T47D (cell line): ENCODE data around the gene FBH1.
"Not testable (repeated sequence)": the region's sequence is repeated elsewhere in the genome, so short reads cannot be mapped to it uniquely, and the experiment has no call there.

ENCODE experiments used
- DNase-seq, 2 experiments: peaks; one replicate each; pipeline versions ENCODE4 v3.0.0 to v3.0.0-alpha.2; 2011 to 2012; ENCODE audit warnings: low read depth in 1 of 2, low spot score in 1 of 2
- JUND ChIP-seq: IDR thresholded peaks from 2 replicates; pipeline ENCODE4 v1.6.1; 2012; ENCODE audit warnings: low read depth
- in situ Hi-C: cut with HindIII; loops from 2 replicates; pipeline ENCODE4 v1.10.0; 2016; ENCODE audit warnings: low sequenced_read_pairs, low pct_unique_long_range_greater_than_20kb

Gene FBH1

DNA sequence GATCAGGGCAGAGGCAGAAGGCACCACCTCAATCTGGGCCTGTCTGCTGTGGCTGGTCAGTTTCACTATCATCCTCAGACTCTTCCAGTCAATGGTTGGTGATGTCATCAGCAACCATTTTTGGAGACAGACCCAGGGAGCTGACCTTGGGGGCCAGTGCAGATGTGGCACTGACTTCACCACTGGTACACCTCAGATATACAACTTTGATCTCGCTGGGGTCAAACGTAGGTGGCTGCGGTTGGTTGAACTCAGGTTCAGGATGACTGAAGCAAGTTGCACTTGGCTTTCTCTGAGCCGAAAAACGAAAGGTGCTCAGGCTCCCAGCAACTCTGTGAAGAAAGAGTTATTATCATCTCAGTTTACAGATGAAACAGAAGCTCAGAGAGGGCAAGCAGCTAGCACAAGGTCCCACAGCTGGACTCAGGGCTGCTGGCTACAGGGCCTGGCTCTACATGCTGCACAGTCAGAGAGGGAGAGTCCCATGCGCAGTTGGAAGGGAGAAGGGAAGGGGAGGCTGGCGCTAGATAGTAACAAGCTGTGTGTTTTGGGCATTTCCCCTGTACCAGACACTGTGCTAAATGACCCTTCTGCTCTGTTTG lies 27.6 kb upstream of the FBH1 start:
- DNase-seq: no peak
- TF ChIP-seq JUND: no peak
- in situ Hi-C loops: no loop called here

DNA sequence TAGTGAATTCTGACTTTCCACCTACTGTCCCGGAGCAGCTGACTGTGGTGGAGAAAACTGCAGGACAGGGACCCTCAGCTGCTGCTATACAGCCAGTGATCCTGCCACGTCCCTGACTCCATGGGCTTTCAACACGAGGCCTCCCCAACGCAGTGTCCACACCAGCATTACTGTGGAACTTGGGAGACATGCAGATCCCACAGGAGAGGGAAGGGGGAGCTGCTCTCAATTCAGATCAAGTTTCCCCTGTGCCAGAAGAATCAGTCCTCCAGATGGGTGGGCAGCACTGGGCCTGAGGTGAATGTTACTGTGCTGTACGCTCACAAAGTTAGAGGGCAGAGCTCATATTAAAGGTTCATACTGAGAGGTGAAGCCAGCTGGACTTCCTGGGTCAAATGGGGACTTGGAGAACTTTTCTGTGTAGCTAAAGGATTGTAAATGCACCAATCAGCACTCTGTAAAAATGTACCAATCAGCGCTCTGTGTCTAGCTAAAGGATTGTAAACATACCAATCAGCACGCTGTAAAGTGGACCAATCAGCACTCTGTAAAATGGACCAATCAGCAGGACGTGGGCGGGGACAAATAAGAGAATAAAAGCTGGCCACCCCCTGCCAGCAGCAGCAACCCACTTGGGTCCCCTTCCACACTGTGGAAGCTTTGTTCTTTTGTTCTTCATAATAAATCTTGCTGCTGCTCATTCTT lies 26.9 kb upstream of the FBH1 start:
- DNase-seq, in situ Hi-C loops: not testable (repeated sequence)

DNA sequence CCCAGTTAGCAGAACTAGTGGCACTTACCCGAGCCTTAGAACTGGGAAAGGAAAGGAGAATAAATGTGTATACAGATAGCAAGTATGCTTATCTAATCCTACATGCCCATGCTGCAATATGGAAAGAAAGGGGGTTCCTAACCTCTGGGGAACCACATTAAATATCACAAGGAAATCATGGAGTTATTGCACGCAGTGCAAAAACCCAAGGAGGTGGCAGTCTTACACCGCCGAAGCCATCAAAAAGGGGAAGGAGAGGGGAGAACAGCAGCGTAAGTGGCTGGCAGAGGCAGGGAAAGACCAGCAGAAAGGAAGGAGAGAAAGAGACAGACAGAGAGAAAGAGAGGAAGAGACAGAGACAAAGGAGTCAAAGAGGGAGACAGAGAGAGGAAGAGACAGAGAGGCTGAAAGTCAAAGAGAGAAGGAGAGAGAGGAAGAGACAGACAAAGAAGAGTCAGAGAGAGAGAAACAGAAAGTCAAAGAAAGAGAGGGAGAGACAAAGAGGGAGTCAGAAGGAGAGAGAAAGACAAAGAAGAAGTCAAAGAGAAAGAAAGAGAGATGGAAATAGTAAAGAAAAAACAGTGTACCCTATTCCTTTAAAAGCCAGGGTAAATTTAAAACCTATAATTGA lies 23.5 kb upstream of the FBH1 start:
- DNase-seq, in situ Hi-C loops: not testable (repeated sequence)

DNA sequence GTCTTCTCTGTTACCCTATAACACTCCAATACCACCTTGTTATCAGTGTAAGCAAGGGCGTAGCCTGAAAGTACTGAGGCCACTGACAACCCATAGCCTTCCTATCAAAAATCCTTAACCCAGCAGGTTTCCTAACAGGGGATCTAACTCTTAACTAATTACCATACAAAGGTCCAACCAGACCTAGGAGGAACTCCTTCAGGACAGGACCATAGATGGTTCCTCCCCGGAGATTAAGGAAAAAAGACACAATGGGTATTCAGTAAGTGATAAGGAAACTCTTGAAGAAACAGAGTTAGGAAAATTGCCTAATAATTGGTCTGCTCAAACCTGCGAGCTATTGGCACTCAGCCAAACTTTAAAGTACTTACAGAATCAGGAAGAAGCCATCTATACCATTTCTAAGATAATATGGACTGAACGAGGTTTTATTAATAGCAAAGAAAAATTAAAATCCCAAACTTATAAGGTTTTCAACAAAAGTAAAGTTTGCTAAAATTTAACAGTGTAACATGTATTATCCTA lies 22.9 kb upstream of the FBH1 start:
- in situ Hi-C loops, DNase-seq: not testable (repeated sequence)

DNA sequence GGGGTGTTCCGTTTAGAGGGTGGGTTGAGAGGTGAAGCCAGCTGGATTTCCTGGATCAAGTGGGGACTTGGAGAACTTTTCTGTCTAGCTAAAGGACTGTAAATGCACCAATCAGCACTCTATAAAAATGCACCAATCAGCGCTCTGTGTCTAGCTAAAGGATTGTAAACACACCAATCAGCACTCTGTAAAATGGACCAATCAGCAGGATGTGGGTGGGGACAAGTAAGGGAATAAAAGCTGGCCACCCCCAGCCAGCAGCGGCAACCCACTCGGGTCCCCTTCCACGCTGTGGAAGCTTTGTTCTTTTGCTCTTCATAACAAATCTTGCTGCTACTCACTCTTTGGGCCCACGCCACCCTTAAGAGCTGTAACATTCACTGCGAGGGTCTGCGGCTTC lies 21.7 kb upstream of the FBH1 start:
- in situ Hi-C loops, DNase-seq: not testable (repeated sequence)

DNA sequence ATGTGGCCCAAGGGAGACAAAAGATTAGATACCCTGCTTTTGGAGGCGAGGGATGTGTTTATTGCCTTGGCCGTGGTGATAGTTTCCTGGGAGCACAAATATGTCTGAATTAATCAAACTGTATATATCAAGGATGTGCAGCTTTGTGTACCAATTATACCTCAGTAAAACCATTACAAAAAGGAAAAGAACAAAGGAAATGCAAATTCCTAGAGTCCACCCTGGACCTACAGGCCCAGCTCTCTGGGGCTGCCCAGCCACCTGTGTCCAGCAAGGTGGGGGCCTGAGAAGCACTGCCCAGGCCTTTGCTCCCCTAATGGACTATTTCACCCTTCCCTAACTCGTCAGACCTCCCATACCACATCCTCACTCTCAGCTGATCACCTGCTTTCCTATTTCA lies 20.9 kb upstream of the FBH1 start:
- in situ Hi-C loops: no loop called here
- no peak for DNase-seq
- TF ChIP-seq JUND: no peak

DNA sequence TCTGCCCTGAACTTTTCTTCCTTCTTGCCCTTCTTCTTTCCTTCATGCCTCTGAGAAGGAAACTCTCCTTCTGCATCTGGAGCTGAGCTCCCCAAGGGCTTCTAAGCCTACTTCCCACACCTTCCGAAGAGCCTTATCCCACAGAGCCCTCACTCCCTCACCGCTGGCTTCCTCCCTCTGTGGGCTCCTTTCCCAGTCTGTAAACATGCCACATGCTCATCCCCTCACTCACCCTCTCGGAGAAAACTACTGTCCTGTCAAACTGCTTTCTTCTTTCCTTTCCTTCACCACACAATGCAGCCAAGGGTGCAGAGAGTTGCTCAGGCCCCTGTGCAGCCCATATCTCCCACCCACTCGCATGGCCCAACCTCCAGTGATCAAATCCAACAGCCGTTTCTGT lies 18.4 kb upstream of the FBH1 start:
- DNase-seq: no peak
- TF ChIP-seq JUND: no peak
- in situ Hi-C loops: no loop called here

DNA sequence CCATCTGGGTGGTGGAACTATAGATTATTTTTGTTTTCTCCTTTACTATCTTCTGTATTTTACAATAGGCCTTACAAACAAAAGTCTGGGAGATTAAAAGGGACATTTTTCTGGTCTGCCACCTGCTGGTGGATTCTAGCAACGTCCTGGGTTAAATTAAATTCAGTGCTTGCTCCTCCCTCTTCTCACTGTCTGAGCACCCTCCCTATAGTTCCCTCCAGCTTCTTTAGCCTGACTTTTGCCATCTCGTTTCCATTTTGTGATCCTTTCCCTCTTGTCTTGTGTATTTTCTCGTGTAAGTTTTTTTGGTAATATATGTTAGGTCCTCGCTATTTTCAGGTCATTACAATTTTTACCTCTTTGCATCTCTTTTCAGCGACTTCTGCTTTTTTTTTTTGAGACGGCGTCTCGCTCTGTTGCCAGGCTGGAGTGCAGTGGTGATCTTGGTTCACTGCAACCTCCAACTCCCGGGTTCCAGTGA lies 16.5 kb upstream of the FBH1 start:
- no peak for TF ChIP-seq JUND
- peak; percentile 81 to 86 for DNase-seq
- in situ Hi-C loops: no loop called here

DNA sequence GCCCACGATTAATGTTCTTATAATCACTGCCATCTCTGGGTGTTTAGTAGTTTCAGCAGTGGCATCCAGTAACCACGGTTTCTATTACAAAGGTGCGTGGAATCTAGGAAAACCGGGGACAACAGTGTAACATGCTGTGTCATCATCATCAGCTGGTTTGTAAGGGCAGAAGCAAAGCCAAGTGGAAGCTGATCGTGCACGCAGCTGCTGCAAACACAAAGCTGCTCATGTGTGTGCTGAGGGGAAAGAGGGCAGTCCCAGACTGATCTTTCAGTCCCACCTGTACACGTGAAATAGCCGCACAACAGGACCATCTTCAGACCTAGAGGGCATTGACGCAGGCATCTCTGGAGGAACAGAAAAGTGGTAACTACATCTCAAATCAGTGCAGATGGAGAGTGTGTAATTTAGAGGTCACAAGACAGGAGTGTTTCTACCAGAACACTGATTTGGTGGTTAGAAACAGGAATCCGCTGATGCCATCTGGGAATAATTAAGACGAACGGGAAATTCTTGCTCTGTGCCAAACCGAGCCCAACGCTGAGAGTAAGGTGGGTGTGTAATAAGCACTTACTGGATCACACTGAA lies 13.8 kb upstream of the FBH1 start:
- in situ Hi-C loops: no loop called here
- no peak for TF ChIP-seq JUND
- DNase-seq: peak in 1 of 2 experiments; percentile 29

DNA sequence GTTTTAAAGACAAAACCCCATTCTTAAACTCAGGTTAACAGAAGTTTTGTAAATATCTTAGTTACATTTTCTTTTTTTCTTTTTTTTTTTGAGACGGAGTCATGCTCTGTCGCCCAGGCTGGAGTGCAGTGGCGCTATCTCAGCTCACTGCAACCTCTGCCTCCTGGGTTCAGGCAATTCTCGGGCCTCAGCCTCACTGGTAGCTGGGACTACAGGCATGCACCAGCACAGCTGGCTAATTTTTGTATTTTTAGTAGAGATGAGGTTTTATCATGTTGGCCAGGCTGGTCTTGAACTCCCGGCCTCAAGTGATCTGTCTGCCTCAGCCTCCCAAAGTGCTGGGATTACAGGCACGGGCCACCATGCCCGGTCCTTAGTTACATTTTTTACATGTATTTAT lies 13.0 kb upstream of the FBH1 start:
- in situ Hi-C loops, DNase-seq: not testable (repeated sequence)

DNA sequence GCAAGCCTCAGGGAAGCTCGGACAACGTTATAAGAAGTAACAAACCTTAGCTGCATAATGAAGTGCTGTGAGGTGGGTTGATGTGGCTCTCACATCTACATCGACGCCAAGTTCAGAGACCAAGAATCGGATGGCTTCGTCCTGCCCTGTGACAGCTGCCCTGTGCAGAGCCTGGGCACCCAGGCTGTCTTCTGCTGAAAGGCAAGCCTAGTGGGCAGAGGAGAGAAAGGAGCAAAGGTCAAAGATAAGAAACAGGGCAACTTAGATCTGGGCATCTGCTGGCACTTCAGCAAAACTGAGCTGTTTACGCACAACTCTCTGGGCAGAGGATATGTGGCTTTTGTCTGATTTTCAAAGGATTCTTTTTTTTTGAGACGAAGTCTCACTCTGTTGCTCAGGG lies 7.1 kb upstream of the FBH1 start:
- no peak for DNase-seq
- in situ Hi-C loops: no loop called here
- no peak for TF ChIP-seq JUND

DNA sequence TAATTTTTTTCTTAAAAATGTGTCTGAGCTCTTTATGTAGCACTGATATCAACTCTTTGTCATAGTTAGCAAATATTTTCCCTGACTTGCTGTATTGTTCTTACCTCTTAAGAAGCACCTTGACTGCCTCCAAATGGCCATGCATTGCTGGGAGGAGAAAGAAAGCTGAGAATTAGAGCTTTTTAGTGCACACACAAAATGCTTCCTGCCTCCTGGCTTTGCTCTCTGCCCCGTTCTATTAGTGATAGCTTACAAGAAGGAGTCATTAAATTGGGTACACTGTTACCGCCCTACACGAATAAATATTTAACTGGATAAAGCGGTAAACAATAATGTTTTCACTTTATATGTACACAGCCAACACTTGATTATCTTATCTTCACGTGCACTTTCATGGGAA lies 4.4 kb upstream of the FBH1 start:
- no peak for TF ChIP-seq JUND
- in situ Hi-C loops: no loop called here
- no peak for DNase-seq

DNA sequence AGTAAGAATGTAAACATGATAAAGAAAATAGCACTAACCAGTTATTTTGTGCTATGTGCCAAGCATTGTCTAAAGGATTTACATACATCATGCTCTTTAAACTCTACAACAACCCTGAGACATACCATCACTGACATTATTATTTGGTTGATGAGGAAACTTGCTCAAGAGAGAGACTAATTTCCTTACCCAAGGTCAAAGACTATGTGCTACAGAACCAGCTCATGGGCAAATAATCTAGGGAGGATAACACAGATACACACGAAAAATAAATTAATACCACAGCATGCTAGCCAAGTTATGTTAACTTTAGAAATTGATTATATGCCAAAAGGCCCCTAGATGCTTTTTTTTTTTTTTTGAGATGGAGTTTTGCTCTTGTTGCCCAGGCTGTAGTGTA lies 3.0 kb upstream of the FBH1 start:
- no peak for DNase-seq
- no peak for TF ChIP-seq JUND
- in situ Hi-C loops: no loop called here
